Activated CD4-positive, alpha-beta memory T cell treated with anti-CD3 and anti-CD28 coated beads for 36 hours (primary cell): Measurements from ENCODE around the gene GNAL. TPM values are rescaled to one million over a fixed set of nuclear protein-coding genes. Genes with fewer than 3 reads are reported as not detected.
A peak's percentile ranks its signal among the peaks of the same experiment; 100 is the strongest.

ENCODE experiments used
- CTCF ChIA-PET: fragments of 350-600 bp; sonication (Branson Sonifier 250); formaldehyde crosslinking; loops from one replicate; lab custom pipeline; 2021; ENCODE audit warnings: antibody characterized with exemption, inconsistent platforms; lab: Charles Lee
- POLR2A ChIA-PET: fragments of 350-600 bp; sonication (Branson Sonifier 250); formaldehyde crosslinking; loops from one replicate; lab custom pipeline; 2021; ENCODE audit warnings: antibody characterized with exemption; lab: Charles Lee
- DNase-seq: peaks from one replicate; pipeline ENCODE4 v3.0.0-alpha.2; 2020
- H3K27ac Mint-ChIP-seq: one replicate; pipeline ENCODE4 v1.8.0; 2021; ENCODE audit warnings: mixed read lengths
- H3K27me3 Mint-ChIP-seq: one replicate; pipeline ENCODE4 v1.8.0; 2021; ENCODE audit warnings: mixed read lengths
- H3K36me3 Mint-ChIP-seq: one replicate; pipeline ENCODE4 v1.8.0; 2021; ENCODE audit warnings: mixed read lengths
- H3K4me1 Mint-ChIP-seq: one replicate; pipeline ENCODE4 v1.8.0; 2021; ENCODE audit warnings: low read depth, mixed read lengths
- H3K4me3 Mint-ChIP-seq: one replicate; pipeline ENCODE4 v1.8.0; 2021; ENCODE audit warnings: mild to moderate bottlenecking, mixed read lengths
- H3K9me3 Mint-ChIP-seq: one replicate; pipeline ENCODE4 v1.8.0; 2021; ENCODE audit warnings: mixed read lengths
- intact Hi-C: fragments of 100-400 bp; cut with micrococcal nuclease; formaldehyde crosslinking; loops from one replicate; pipeline ENCODE4 v1.15.1; 2023
- total RNA-seq, 2 experiments: library from RNA; stranded (reverse); gene quantifications; one replicate each; pipeline ENCODE4 v1.2.3, GENCODE V29; 2021

GNAL gene
- total RNA-seq, 2 experiments from 2014 or later: 0.12 TPM; not detected in 1

DNA sequence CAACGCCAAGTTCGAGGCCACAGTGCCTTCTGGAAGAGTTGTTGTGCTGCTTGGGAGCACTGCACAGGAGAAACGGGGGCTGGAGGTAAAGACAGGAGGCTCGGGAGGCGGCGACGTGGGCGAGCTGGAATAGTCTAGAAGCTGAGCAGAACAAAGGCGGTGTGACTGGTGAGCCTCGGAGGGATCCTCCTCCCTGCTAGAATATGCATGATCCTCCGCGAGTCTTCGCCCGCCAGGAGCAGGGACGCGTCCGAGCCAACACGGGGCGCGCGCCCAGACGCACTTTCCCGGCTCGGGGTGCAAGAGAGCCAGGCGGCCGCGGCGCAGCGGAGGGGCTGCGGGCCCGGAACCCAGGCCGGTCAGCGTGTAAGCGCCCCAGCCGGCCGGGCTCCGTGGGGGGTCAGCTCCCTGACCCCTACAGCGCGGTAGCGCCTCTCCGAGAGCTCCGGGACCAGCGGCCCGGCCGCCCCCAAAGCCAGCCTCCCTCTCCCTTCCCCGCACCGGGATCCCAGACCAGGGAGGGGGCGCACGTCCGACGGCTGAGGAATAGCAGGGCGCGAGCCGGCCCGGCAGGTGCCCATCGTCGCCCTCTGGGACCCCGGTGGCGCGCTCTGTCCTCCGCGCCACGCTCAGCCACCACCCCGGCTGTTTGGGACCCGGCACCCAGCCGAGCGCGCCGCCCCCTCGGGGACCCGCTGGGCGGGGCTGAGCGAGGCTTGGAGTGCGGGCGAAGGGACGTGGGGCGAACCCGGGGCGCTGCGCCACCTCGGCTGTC is 62.5 kb downstream of the GNAL start:
- Mint-ChIP-seq H3K9me3 (no peaks in the 10 kb centered on the region), H3K4me3 (no peak overlapping the region)

GRCh38 chr18:11752116-11752911 is 63.2 kb downstream of the GNAL start:
- H3K36me3 Mint-ChIP-seq: no peaks in the 10 kb centered on the region
- H3K9me3 Mint-ChIP-seq: no peaks in the 10 kb centered on the region
- peak overlapping the region; percentile 53 for H3K4me3 Mint-ChIP-seq
- H3K27ac Mint-ChIP-seq: no peak overlapping the region
- peak; percentile 43 for DNase-seq
- ChIA-PET POLR2A (no interaction called here), CTCF (interaction anchor here (1.4 kb wide), 1 partner anchor 19 kb away, joined by 8 read pairs; no protein-coding TSS in a partner anchor)
- intact Hi-C loops: no loop called here
- H3K4me1 Mint-ChIP-seq: peaks cover 8% of the 10 kb centered on the region
- peaks cover 46% of the 10 kb centered on the region for H3K27me3 Mint-ChIP-seq

More for the DNA sequence above, 62.5 kb downstream of the GNAL start:
- intact Hi-C loops: no loop called here
- ChIA-PET POLR2A (no interaction called here), CTCF (no interaction called here)
- H3K36me3 Mint-ChIP-seq: no peaks in the 10 kb centered on the region
- no peak overlapping the region for H3K27ac Mint-ChIP-seq
- H3K27me3 Mint-ChIP-seq: peaks cover 50% of the 10 kb centered on the region
- H3K4me1 Mint-ChIP-seq: peaks cover 8% of the 10 kb centered on the region
- DNase-seq: no peak

- ChIA-PET POLR2A (no interaction called here), CTCF (no interaction called here)
- Mint-ChIP-seq H3K36me3 (no peaks in the 10 kb centered on the region), H3K27ac (no peak overlapping the region), H3K4me3 (no peak overlapping the region), H3K4me1 (peaks cover 8% of the 10 kb centered on the region), H3K27me3 (peaks cover 38% of the 10 kb centered on the region), H3K9me3 (no peaks in the 10 kb centered on the region)
- DNase-seq: no peak
- intact Hi-C loops: no loop called here
Observed at GRCh38 chr18:11754979-11755378, 65.9 kb downstream of the GNAL start.

GRCh38 chr18:11757084-11757590 is 68.1 kb downstream of the GNAL start:
- CTCF ChIA-PET: no interaction called here
- Mint-ChIP-seq H3K4me3 (no peak overlapping the region), H3K27ac (no peak overlapping the region), H3K4me1 (peaks cover 6% of the 10 kb centered on the region), H3K36me3 (no peaks in the 10 kb centered on the region), H3K27me3 (peaks cover 23% of the 10 kb centered on the region), H3K9me3 (no peaks in the 10 kb centered on the region)
- DNase-seq: no peak
- POLR2A ChIA-PET: no interaction called here
- intact Hi-C loops: no loop called here

DNA sequence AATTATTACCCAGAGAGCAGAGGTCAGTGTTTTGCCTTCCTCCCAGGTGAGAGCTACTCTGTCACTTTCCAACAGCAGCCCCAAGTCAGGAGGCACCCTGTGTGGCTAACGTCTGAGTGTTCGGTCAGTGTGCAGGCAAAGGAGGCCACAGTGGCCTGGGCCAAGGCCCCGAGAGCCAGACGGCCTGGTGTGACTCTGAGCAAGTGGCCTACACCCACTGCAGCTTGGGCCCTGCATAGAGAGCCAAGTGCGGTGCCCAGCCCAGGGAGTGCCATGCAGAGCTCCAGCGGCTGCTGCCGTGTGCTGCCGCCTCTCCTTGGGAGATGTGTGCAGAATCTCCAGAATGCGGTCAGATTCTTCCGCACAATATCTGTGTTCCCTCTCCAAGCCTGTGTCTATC is 70.4 kb downstream of the GNAL start:
- H3K4me3 Mint-ChIP-seq: no peak overlapping the region
- intact Hi-C loops: no loop called here
- ChIA-PET CTCF (interaction anchor here (0.9 kb wide), 1 partner anchor 27 kb away, joined by 3 read pairs; no protein-coding TSS in a partner anchor), POLR2A (no interaction called here)
- no peak for DNase-seq
- peaks cover 11% of the 10 kb centered on the region for H3K27me3 Mint-ChIP-seq
- H3K27ac Mint-ChIP-seq: no peak overlapping the region
- H3K9me3 Mint-ChIP-seq: no peaks in the 10 kb centered on the region
- no peaks in the 10 kb centered on the region for H3K36me3 Mint-ChIP-seq
- no peaks in the 10 kb centered on the region for H3K4me1 Mint-ChIP-seq

GRCh38 chr18:11760498-11761167 is 71.6 kb downstream of the GNAL start:
- ChIA-PET POLR2A (no interaction called here), CTCF (no interaction called here)
- intact Hi-C loops: no loop called here
- Mint-ChIP-seq H3K27ac (no peak overlapping the region), H3K9me3 (no peaks in the 10 kb centered on the region), H3K36me3 (no peaks in the 10 kb centered on the region), H3K4me1 (no peaks in the 10 kb centered on the region), H3K27me3 (peaks cover 6% of the 10 kb centered on the region), H3K4me3 (no peak overlapping the region)
- DNase-seq: no peak

DNA sequence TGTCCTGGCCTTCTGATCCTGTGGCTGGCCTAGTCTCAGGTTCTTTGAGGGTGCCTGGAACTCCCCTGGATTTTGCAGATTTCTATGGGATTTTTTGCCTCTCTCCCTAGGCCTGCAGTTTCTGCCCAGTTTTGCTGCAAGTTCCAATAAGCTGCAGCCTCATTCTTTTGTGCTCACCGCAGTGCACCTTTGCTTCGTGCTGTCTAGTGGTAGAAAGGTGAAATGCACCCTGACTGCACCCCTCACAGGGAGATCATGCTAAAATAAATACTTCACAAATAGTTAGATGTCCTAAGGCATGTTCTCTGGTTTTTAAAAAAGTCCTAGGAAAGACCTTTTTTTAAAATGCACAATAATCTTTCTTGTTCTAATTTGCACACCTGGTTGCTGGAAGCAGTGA is 72.5 kb downstream of the GNAL start:
- DNase-seq: no peak
- intact Hi-C loops: no loop called here
- H3K4me3 Mint-ChIP-seq: no peak overlapping the region
- no peaks in the 10 kb centered on the region for H3K4me1 Mint-ChIP-seq
- no peaks in the 10 kb centered on the region for H3K9me3 Mint-ChIP-seq
- ChIA-PET POLR2A (no interaction called here), CTCF (no interaction called here)
- peaks cover 6% of the 10 kb centered on the region for H3K27me3 Mint-ChIP-seq
- no peaks in the 10 kb centered on the region for H3K36me3 Mint-ChIP-seq
- no peak overlapping the region for H3K27ac Mint-ChIP-seq

DNA sequence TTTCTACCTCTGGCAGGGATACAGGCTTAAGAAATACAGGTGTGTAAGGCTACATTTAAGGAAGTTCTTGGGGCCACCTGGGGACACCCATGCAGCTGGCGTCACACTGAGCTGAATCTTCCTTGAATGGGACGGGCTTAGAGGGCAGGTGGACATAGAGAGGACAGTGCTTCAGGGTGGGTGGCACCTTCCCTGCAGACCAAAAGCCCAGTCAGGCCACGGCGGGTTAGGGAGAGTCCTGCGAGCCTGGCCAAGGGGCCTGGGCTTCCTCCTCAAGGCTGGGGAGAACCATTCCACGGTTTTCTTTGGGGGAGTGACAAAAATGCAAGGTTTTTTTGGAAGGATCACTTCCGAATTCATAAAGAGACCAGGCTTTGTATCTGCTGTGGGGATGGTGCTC is 73.4 kb downstream of the GNAL start:
- Mint-ChIP-seq H3K36me3 (no peaks in the 10 kb centered on the region), H3K4me3 (no peak overlapping the region), H3K4me1 (no peaks in the 10 kb centered on the region), H3K27ac (no peak overlapping the region), H3K9me3 (no peaks in the 10 kb centered on the region), H3K27me3 (peaks cover 2% of the 10 kb centered on the region)
- DNase-seq: no peak
- ChIA-PET POLR2A (no interaction called here), CTCF (no interaction called here)
- intact Hi-C loops: no loop called here

- ChIA-PET POLR2A (no interaction called here), CTCF (no interaction called here)
- no peaks in the 10 kb centered on the region for H3K4me1 Mint-ChIP-seq
- DNase-seq: no peak
- no peaks in the 10 kb centered on the region for H3K36me3 Mint-ChIP-seq
- no peaks in the 10 kb centered on the region for H3K27me3 Mint-ChIP-seq
- H3K27ac Mint-ChIP-seq: no peak overlapping the region
- no peaks in the 10 kb centered on the region for H3K9me3 Mint-ChIP-seq
- no peak overlapping the region for H3K4me3 Mint-ChIP-seq
- intact Hi-C loops: no loop called here
Observed at GRCh38 chr18:11767329-11767728, 78.3 kb downstream of the GNAL start.

- Mint-ChIP-seq H3K27ac (no peak overlapping the region), H3K4me3 (no peak overlapping the region), H3K36me3 (no peaks in the 10 kb centered on the region), H3K4me1 (no peaks in the 10 kb centered on the region), H3K27me3 (no peaks in the 10 kb centered on the region), H3K9me3 (no peaks in the 10 kb centered on the region)
- no peak for DNase-seq
- CTCF ChIA-PET: no interaction called here
- intact Hi-C loops: no loop called here
- POLR2A ChIA-PET: no interaction called here
Observed at GRCh38 chr18:11767935-11768334, 78.9 kb downstream of the GNAL start.

GRCh38 chr18:11775436-11776174 is 86.5 kb downstream of the GNAL start:
- H3K36me3 Mint-ChIP-seq: no peaks in the 10 kb centered on the region
- H3K4me3 Mint-ChIP-seq: no peak overlapping the region
- H3K4me1 Mint-ChIP-seq: no peaks in the 10 kb centered on the region
- intact Hi-C loops: no loop called here
- CTCF ChIA-PET: no interaction called here
- DNase-seq: no peak
- POLR2A ChIA-PET: no interaction called here
- H3K27ac Mint-ChIP-seq: no peak overlapping the region
- H3K27me3 Mint-ChIP-seq: no peaks in the 10 kb centered on the region
- no peaks in the 10 kb centered on the region for H3K9me3 Mint-ChIP-seq
